NCI-H748 (cell line): Measurements from ENCODE around the gene BIRC7.

ENCODE experiments used
- DNase-seq: peaks from one replicate; lab custom pipeline; 2025; ENCODE audit not compliant: unreplicated experiment; lab: John Stamatoyannopoulos, UW

The BIRC7 gene

GRCh38 chr20:63262836-63263235 is 27.1 kb downstream of the BIRC7 start:
- DNase-seq: no peak

- DNase-seq: no peak
Observed at GRCh38 chr20:63264000-63264399, 28.3 kb downstream of the BIRC7 start.

DNA sequence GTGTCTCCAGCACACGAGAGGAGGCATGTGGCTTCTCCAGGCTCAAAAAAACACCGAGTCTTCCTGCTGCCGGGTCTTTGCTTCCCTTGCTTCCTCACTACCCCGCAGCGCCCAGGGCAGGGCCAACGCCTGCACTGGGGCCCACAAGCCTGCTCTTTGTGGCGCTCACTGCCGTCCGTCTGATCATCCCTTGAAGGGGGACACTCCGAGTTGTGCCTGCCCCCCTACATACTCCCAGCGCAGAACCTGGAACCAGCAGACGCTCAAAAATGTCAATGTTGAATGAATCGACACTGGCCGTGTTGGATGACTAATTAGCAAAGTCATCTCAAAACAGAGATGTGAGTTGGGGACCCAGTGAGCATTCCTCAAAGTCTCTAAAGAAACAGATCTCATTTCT is 28.8 kb downstream of the BIRC7 start:
- DNase-seq: no peak

DNA sequence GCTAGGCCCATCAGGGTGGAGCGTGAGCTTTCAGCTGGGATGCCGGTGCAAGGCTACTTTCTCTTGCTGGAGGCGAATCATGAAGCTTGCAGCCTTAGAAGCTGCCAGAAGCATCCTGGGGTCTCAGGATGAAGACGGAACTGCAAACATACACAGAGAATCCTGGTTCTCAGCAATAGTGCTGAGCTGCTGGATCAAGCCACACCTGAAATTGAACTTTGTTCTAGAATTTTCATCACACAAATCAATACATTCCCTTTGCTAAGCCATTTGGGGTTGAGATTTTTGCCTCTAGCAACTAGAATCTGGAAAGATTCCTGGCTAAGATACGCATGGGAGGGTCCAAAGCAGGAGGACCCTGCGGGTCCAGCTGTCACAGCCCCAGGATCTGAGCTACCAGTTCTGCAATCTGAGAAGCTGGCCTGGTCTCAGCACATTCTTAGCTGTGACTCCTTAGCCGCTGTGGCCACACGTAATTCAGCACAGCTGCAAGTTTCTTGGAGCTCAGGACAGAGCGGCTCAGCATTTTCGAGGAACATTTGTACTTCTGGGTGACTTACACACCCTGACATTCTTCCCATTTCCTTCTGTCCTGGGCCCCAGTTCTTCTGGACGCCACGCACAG is 30.3 kb downstream of the BIRC7 start:
- no peak for DNase-seq

- DNase-seq: no peak
Observed at GRCh38 chr20:63267691-63268090, 32.0 kb downstream of the BIRC7 start.

DNA sequence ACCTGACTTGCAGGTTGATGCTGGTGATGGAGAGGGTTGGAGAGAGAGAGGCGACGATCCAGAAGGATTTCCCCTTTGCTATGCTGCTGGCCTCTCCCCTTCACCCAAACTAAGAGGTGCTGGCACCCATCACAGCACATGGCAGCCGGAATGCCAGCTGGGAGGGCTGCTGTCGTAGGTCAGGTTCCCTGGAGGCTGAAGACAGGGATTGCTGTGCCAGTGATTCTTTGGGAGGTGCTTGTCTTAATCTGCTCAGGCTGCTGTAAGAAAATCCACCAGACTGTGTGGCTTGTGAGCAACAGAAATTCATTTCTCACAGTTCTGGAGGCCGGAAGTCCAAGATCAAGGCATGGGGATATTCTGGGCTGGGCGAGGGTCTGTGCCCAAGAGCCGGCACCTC is 32.6 kb downstream of the BIRC7 start:
- DNase-seq: no peak

DNA sequence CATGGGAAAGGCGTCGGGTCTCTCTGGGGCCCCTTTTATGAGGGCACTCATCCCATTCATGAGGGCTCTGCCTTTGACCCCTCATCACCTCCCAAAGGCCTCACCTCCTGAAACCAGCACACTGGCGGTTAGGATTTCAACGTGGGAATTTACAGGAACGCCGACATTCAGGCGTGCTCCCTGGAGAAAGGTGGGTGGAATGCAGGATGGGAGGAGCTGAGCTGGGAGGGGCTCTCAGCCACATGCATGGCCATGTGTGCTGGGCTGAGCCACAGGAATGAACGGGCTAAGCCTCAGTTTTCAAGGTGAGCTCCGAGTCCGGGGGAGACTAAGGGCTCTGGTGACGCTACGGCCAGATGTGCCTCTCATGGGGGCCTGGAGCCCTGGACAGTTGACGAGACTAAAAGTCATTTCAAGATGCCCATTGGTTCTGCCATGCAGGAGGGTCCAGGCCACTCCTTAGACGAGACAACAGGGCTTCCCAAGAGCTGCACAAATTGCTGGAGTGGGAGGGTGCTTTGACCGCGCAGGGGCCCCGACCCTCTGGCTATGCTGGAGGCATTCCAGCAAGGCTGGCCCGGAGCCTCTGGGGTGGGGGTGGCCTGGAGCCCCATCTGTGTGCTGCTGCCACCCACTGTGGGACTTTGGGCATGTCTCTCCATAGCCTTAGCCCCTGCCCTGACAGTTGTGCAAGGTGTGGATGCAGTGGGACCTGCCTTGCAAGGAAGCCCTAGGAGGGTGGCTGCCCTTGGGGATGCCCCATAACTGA is 33.1 kb downstream of the BIRC7 start:
- DNase-seq: no peak

GRCh38 chr20:63269724-63270123 is 34.0 kb downstream of the BIRC7 start:
- no peak for DNase-seq

GRCh38 chr20:63270606-63271325 is 35.1 kb downstream of the BIRC7 start:
- no peak for DNase-seq

DNA sequence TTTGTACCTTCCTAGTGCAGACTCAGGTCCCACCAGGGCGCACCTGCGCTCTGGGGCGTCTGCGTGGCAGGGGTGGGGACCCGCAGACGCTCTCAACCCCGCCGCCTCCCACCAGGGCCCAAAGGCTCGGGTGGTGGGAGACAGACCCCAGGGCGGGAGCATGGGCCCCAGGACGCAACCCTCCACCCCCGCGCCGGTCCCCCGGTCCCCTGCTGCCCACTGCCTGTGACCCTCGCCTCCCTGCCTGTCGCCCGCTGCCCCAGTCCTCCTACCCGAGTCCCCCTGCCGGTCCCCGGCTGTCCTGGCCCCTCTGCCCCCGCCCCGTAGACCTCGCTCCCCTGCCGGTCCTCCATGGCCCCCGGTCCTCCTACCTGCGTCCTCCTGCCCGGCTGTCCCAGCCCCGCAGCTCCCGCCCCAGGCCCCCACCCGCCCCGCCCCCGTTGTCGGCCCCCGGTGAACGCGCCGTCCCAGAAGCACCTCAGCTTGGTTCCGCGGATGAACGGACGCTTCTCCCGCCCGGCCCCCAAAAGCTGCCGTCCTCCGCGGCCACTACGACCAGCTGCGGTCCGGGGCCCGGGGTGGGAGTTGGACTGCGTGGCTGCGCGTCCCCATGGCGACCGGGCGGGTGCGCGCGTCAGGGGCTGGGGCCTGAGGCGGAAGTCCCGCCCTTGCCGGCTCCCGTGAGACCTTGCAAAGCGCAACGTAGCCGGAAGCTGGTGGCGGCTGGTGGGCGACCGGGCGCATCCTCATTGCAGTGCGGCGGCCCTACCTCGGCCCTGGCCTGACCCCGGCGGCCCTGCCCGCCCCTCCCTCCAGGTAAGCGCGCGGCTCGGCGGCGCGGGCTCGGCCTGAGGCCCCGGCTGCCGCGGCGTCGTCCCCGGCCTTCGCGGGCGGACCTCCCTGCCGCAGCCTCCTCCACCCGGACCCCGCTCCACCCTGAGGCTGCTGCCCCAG is 36.7 kb downstream of the BIRC7 start, which contains the start of gene ARFGAP1:
Gene ARFGAP1 (plus strand): TSS at position 709 of the 954 bp plus-strand sequence. CDS start 2,768 bp downstream, outside the sequence.
- DNase-seq: peak; percentile 90

GRCh38 chr20:63273059-63273579 is 37.4 kb downstream of the BIRC7 start:
- no peak for DNase-seq

DNA sequence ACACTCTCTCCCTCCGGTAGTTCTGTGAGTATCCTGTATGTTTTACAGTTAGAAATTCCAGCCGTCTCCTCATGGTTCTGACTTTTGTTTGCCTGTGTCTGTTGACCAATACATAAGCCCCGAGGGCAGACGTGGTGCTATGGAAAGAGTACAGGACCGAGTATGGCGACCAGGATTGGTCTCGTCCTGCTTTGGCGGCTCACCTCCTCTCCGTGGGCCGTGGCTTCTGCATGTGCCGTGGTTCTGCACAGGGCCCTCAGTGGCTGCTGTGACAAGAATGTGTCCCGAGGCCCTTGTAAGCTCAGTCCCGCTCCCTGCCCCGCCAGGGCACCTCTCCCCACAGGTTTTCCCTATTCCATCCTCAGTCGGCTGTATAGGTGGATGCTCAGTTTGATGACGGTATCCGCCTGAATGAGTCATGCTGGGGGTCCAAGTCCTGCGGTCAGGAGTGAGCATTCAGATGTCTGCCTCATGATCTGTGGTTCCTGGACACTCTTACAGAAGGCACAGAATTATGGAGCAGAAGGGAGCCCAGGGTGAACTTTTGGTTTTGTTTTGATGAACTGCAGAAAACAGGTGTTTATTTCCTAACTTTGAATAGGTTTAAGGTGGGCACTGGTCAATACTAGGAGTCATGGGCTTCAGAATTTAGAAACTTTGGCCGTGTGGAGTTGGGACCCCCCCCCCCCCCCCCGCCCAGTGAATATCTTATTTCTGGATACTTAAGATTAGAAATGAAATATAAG is 38.1 kb downstream of the BIRC7 start:
- no peak for DNase-seq

DNA sequence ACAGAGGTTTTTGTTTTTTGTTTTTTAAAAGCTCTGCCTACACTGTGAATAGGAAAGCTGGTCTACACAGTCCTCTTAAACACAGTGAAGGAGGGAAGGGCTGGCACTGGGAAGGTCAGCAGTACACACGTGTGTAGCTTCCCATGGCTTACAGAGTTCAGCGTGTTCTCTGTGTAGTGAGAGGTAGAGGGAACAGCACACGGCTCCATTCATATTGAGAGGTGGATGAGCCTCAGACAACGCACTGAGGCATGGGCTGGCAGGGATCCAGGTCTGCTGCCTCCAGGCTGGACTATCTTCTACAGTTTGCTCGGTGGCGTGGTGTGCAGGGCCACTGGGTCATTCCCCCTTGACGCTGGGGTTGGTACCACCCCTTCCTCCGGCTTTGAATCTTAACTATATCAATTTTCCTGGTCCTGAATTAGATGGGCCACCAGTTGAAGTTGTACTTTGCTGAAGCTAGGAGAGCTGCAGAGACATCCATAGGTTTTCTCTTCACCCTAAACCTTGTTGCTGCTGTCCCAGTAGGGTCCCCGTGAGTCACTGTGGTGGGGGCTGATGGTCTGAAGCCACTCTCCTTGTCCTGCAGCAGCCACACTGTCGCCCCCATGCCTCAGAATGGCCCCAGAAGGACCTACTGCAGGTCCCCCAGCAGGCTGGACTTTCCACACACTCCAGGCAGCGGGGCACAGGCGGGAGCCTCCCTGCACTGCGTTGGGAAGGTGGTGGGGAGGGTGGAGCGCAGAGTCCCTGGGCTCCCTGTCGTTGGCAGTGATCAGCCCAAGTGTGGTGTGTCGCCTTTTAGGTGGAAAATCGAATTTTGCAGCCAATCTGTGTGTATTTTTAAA is 38.9 kb downstream of the BIRC7 start:
- no peak for DNase-seq

- no peak for DNase-seq
Observed at GRCh38 chr20:63275825-63276224, 40.1 kb downstream of the BIRC7 start.

DNA sequence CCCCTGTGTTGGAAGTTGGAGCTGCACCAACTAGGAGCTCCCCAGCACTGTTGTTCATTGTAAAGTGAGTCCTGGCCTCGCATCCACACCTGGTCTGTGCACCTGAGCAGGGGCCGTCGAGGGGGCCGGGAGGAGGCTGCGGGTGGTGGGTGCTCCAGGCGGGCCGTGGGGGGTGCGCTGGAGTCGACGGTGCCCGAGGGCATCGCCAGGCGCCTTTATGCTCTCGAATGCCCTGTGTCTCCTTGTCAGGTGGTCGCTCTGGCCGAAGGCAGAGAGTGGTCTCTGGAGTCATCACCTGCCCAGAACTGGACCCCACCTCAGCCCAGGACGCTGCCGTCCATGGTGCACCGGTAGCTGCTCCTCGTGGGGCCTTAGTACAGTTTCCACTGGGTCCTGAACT is 41.3 kb downstream of the BIRC7 start:
- no peak for DNase-seq

DNA sequence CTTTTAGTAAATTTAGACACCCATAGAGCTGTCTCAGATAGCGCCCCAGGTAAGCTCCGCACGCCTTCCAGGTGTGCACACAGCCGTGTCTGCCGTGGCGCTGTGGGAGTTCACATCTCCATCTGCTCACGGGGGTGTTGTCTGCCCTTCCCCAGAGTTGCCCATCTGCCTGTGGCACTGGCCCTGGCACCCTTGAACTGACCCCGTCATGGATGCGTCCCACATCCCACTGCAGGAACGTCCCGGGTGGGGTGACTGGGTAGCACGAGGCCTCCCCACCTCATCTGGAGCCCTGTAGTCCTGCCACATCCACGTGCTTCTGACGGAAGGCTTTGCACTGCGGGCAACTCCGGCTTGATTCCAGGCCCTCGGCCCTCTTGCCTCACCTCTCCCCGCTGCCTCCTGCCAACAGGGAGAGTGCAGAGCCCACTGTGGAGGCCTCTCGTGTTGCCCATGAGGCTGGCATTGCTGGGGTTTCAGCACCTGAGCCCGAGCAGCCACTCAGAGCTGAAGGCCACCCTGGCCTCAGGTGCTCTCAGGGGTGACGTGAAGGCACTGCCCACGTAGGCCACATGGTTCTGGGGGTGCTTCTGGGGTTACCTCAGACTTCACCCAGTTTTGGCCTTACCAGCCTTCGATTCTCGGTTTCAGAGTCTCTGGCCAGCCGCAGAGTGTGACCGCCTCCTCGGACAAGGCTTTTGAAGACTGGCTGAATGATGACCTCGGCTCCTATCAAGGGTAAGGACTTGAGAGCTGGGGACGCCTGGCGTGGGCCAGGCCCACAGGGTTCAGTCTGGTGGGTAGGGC is 42.0 kb downstream of the BIRC7 start:
- DNase-seq: no peak

DNA sequence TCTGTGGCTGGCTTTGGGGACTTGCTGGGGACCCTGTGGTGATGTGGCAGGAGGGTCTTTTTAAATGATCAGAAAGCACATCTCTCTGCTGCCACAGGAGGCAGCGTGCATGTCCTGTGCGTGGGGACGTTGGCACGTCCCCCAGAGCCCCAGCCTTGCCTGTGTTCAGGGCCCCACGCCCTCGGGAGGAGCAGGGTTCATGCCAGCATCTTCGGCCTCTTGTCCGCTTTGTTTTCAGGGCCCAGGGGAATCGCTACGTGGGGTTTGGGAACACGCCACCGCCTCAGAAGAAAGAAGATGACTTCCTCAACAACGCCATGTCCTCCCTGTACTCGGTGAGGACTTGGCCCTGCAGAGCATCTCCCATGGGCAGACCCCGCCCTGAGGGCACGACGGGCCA is 43.0 kb downstream of the BIRC7 start:
- no peak for DNase-seq

DNA sequence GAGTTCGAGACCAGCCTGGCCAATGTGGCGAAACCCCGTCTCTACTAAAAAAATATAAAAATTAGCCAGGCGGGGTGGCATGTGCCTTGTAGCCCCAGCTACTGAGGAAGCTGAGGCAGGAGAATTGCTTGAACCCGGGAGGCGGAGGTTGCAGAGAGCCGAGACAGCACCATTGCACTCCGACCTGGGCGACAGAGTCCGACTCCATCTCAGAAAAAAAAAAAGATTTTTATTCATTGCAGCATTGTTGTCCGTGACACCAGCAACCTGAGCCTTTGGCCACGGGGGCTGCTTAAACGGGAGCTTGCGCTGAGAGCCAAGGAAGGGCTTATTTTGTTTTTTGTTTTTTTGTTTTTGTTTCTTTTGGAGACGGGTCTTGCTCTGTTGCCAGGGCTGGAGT is 44.2 kb downstream of the BIRC7 start:
- DNase-seq: no peak
